Activated CD8-positive, alpha-beta T cell treated with anti-CD3 and anti-CD28 coated beads for 36 hours (primary cell): ENCODE data around the gene NSG2. TPM values are rescaled to one million over a fixed set of nuclear protein-coding genes. Genes with fewer than 3 reads are reported as not detected.
"Not testable (repeated sequence)": the region's sequence is repeated elsewhere in the genome, so short reads cannot be mapped to it uniquely, and the experiment has no call there.

Experiments used
- ATAC-seq: fragments of 200-7000 bp; cut with Tn5 transposase; one replicate; pipeline ENCODE4 v1.10.0; 2021; ENCODE audit warnings: mild to moderate bottlenecking, moderate library complexity
- CTCF ChIA-PET: fragments of 350-600 bp; sonication (Branson Sonifier 250); formaldehyde crosslinking; loops from one replicate; lab custom pipeline; 2021; ENCODE audit warnings: antibody characterized with exemption; lab: Charles Lee
- POLR2A ChIA-PET: fragments of 350-600 bp; sonication (Branson Sonifier 250); formaldehyde crosslinking; loops from one replicate; lab custom pipeline; 2021; ENCODE audit warnings: antibody characterized with exemption; lab: Charles Lee
- DNase-seq: peaks from one replicate; pipeline ENCODE4 v3.0.0-alpha.2; 2020
- H3K27ac Mint-ChIP-seq: one replicate; pipeline ENCODE4 v1.8.0; 2021; ENCODE audit warnings: mild to moderate bottlenecking, mixed read lengths
- H3K27me3 Mint-ChIP-seq: one replicate; pipeline ENCODE4 v1.8.0; 2021; ENCODE audit warnings: mixed read lengths
- H3K36me3 Mint-ChIP-seq: one replicate; pipeline ENCODE4 v1.8.0; 2021; ENCODE audit warnings: low read depth, mixed read lengths
- H3K4me1 Mint-ChIP-seq: one replicate; pipeline ENCODE4 v1.8.0; 2021; ENCODE audit warnings: low read depth, mixed read lengths
- H3K4me3 Mint-ChIP-seq: one replicate; pipeline ENCODE4 v1.8.0; 2021; ENCODE audit warnings: mild to moderate bottlenecking, moderate library complexity, mixed read lengths
- H3K9me3 Mint-ChIP-seq: one replicate; pipeline ENCODE4 v1.8.0; 2021; ENCODE audit warnings: mixed read lengths
- intact Hi-C: fragments of 100-400 bp; cut with micrococcal nuclease; formaldehyde crosslinking; loops from one replicate; pipeline ENCODE4 v1.10.0; 2022
- total RNA-seq, 2 experiments: library from RNA; stranded (reverse); gene quantifications; one replicate each; pipeline ENCODE4 v1.2.3, GENCODE V29; 2021
- TF ChIP-seq, protein P1 (sequence below): fragments of 200-600 bp; IDR thresholded peaks from one replicate; pipeline ENCODE4 v1.8.0; 2022; ENCODE audit warnings: antibody characterized with exemption, mild to moderate bottlenecking

Gene NSG2
- total RNA-seq, 2 experiments from 2014 or later = not detected

DNA sequence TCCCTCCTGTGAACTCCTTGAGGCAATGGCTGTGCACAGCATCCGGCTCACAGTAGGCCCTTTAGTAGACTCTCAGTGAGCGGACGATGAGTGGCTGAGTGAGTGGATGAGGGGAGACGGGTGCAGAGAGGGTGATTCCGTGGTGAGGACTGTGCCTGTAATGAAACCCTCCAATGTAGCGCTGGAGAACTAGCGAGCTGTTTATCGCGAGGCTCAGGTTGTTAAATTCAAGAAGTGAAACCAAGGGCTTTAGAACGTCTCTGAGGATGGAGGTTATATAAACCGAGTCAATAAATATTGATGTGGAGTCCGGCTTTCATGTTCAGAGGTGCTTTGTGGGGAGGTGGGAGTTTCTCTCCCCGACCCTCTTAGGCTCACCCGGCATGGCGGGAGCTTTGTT, 53.2 kb downstream of the NSG2 start:
- ChIA-PET POLR2A (no interaction called here), CTCF (no interaction called here)
- intact Hi-C loops = no loop called here
- no peak overlapping the region for H3K4me3 Mint-ChIP-seq
- ATAC-seq (no peak), DNase-seq (no peak)
- no peaks in the 10 kb centered on the region for H3K36me3 Mint-ChIP-seq
- peaks cover 2% of the 10 kb centered on the region for H3K27me3 Mint-ChIP-seq
- no peak overlapping the region for H3K27ac Mint-ChIP-seq
- no peaks in the 10 kb centered on the region for H3K4me1 Mint-ChIP-seq
- H3K9me3 Mint-ChIP-seq = no peaks in the 10 kb centered on the region
- TF ChIP-seq, protein P1, sequence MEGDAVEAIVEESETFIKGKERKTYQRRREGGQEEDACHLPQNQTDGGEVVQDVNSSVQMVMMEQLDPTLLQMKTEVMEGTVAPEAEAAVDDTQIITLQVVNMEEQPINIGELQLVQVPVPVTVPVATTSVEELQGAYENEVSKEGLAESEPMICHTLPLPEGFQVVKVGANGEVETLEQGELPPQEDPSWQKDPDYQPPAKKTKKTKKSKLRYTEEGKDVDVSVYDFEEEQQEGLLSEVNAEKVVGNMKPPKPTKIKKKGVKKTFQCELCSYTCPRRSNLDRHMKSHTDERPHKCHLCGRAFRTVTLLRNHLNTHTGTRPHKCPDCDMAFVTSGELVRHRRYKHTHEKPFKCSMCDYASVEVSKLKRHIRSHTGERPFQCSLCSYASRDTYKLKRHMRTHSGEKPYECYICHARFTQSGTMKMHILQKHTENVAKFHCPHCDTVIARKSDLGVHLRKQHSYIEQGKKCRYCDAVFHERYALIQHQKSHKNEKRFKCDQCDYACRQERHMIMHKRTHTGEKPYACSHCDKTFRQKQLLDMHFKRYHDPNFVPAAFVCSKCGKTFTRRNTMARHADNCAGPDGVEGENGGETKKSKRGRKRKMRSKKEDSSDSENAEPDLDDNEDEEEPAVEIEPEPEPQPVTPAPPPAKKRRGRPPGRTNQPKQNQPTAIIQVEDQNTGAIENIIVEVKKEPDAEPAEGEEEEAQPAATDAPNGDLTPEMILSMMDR = no peak

DNA sequence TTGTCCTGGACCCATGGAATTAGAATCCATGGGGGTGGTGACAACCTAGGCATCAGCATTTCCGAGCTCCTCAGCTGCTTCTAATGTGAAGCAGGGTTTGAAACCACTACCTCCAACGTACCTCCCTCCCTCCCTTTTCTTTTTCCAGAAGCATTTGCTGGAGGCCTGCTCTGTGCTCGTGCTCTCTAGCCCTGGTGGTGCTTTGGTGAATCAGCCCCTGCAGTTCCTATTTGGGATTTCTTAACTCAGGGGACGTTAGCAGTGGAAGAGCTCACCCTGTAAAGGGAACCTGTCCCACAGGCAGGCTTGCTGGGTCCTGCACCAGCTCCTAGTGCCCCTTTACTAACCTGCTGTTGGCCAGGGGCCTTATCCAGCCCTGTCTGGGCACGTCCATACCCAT, 55.0 kb downstream of the NSG2 start:
- TF ChIP-seq, protein P1 = no peak
- no peaks in the 10 kb centered on the region for H3K4me1 Mint-ChIP-seq
- no peaks in the 10 kb centered on the region for H3K36me3 Mint-ChIP-seq
- intact Hi-C loops = no loop called here
- no peaks in the 10 kb centered on the region for H3K9me3 Mint-ChIP-seq
- H3K4me3 Mint-ChIP-seq = no peak overlapping the region
- ATAC-seq (no peak), DNase-seq (no peak)
- ChIA-PET POLR2A (no interaction called here), CTCF (no interaction called here)
- H3K27ac Mint-ChIP-seq = no peak overlapping the region
- H3K27me3 Mint-ChIP-seq = peaks cover 2% of the 10 kb centered on the region

DNA sequence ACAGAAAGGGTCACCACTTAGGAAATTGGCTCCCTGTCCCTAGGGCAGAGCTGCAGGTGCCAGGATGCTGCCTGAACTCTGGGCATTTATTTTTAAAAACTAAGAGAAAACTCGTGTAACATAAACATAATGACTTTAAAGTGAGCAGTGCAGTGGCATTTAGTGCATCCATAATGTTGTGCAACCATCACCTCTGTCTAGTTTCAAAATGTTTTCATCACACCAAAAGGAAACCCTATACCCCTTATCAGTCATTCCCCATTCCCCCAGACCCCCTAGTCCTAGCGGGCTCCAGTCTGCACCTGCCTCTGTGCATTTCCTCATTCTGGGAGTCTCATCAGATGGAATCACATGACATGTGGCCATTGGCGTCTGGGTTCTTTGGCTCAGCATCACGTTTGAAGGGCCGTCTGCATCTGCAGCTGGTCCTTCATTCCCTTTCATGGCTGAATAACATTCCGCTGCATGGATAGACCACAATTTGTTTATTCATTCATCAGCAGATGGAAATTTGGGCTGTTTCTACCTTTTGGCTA, 55.8 kb downstream of the NSG2 start:
- H3K27ac Mint-ChIP-seq = no peak overlapping the region
- H3K36me3 Mint-ChIP-seq = no peaks in the 10 kb centered on the region
- ChIA-PET CTCF (no interaction called here), POLR2A (no interaction called here)
- TF ChIP-seq, protein P1 = no peak
- ATAC-seq (no peak), DNase-seq (no peak)
- no peaks in the 10 kb centered on the region for H3K4me1 Mint-ChIP-seq
- intact Hi-C loops = no loop called here
- no peak overlapping the region for H3K4me3 Mint-ChIP-seq
- no peaks in the 10 kb centered on the region for H3K9me3 Mint-ChIP-seq
- H3K27me3 Mint-ChIP-seq = peaks cover 2% of the 10 kb centered on the region

DNA sequence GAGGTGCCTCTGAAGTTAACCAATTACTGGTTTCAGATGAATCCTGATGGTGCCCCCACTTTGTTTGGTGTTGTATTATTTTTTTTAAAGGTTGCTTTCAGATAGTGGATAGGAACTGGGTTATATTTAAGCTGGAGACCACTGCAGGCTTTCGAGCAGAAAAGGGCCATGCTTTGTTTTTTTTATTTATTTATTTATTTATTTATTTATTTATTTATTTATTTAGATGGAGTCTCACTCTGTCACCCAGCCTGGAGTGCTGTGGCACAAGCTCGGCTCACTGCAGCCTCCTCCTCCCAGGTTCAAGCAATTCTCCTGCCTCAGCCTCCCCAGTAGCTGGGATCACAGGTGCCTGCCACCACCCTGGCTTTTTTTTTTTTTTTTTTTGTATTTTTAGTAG, 57.1 kb downstream of the NSG2 start:
- H3K4me1 Mint-ChIP-seq, DNase-seq, H3K9me3 Mint-ChIP-seq, POLR2A ChIA-PET, H3K27ac Mint-ChIP-seq, H3K27me3 Mint-ChIP-seq, CTCF ChIA-PET, intact Hi-C loops, ATAC-seq, H3K4me3 Mint-ChIP-seq, H3K36me3 Mint-ChIP-seq: not testable (repeated sequence)

DNA sequence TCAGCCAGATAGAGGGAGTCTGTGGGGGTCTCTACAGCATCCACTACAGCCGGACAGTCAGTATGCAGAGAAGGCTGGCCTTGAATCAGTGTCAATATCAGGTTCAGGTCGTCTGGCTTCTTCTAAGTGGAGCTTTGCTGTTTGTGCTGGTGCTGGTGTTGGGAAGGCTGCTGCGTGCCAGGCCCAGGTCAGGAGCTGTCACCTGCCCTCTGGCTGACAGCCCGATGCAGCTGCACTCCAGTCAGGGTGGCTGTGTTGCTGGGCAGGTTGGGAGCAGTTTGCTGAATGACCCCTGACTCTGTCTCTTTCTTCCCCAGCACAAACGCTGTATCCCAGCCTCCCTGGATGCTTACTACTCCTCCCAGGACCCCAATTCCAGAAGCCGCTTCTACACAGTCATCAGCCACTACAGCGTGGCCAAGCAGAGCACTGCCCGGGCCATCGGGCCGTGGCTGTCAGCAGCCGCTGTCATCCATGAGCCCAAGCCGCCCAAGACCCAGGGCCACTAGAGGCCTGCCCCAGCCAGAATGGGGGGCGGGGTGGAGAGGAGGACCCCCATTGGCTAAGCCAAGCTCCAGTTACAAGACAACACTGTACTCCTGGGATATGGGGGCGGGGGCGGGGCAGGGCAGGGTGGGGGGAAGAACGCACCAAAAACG, 61.6 kb downstream of the NSG2 start:
- TF ChIP-seq, protein P1 = no peak
- Mint-ChIP-seq H3K27me3 (peaks cover 1% of the 10 kb centered on the region), H3K4me1 (no peaks in the 10 kb centered on the region), H3K36me3 (no peaks in the 10 kb centered on the region), H3K4me3 (no peak overlapping the region), H3K9me3 (no peaks in the 10 kb centered on the region), H3K27ac (no peak overlapping the region)
- ATAC-seq = no peak
- intact Hi-C loops = no loop called here
- ChIA-PET CTCF (interaction anchor here (0.6 kb wide), 1 partner anchor 32 kb away, joined by 3 read pairs; no protein-coding TSS in a partner anchor), POLR2A (no interaction called here)
- DNase-seq = no peak
